HG03139 (cell line): Measurements from ENCODE around the gene EXOC4.

ENCODE experiments used
- ATAC-seq: cut with Tn5 transposase; IDR thresholded peaks from one replicate; pipeline ENCODE4 v1.9.1; 2021; ENCODE audit not compliant: unreplicated experiment

Gene EXOC4

GRCh38 chr7:133419041-133419440 lies 166.2 kb downstream of the EXOC4 start:
- no peak for ATAC-seq

- no peak for ATAC-seq
Measured at GRCh38 chr7:133423618-133424017, 170.7 kb downstream of the EXOC4 start.

- no peak for ATAC-seq
Measured at GRCh38 chr7:133428326-133428725, 175.4 kb downstream of the EXOC4 start.

- no peak for ATAC-seq
Measured at GRCh38 chr7:133428876-133429275, 176.0 kb downstream of the EXOC4 start.

GRCh38 chr7:133429371-133429770 lies 176.5 kb downstream of the EXOC4 start:
- no peak for ATAC-seq

GRCh38 chr7:133431134-133431724 lies 178.4 kb downstream of the EXOC4 start:
- no peak for ATAC-seq

GRCh38 chr7:133433165-133433812 lies 180.4 kb downstream of the EXOC4 start:
- no peak for ATAC-seq

- no peak for ATAC-seq
Measured at GRCh38 chr7:133434246-133434865, 181.5 kb downstream of the EXOC4 start.

- ATAC-seq: no peak
Measured at GRCh38 chr7:133436014-133436428, 183.1 kb downstream of the EXOC4 start.

GRCh38 chr7:133437544-133437943 lies 184.7 kb downstream of the EXOC4 start:
- no peak for ATAC-seq

- ATAC-seq: no peak
Measured at GRCh38 chr7:133442818-133443217, 189.9 kb downstream of the EXOC4 start.

- ATAC-seq: no peak
Measured at GRCh38 chr7:133445617-133446016, 192.7 kb downstream of the EXOC4 start.

GRCh38 chr7:133448012-133448411 lies 195.1 kb downstream of the EXOC4 start:
- ATAC-seq: no peak

- no peak for ATAC-seq
Measured at GRCh38 chr7:133452577-133452976, 199.7 kb downstream of the EXOC4 start.

- ATAC-seq: no peak
Measured at GRCh38 chr7:133458688-133459087, 205.8 kb downstream of the EXOC4 start.

GRCh38 chr7:133461421-133461820 lies 208.5 kb downstream of the EXOC4 start:
- ATAC-seq: no peak

GRCh38 chr7:133475655-133476054 lies 222.8 kb downstream of the EXOC4 start:
- ATAC-seq: no peak

- no peak for ATAC-seq
Measured at GRCh38 chr7:133477791-133478190, 224.9 kb downstream of the EXOC4 start.

GRCh38 chr7:133478591-133479135 lies 225.8 kb downstream of the EXOC4 start:
- ATAC-seq: no peak

GRCh38 chr7:133479456-133480065 lies 226.7 kb downstream of the EXOC4 start:
- no peak for ATAC-seq

- no peak for ATAC-seq
Measured at GRCh38 chr7:133480868-133481267, 228.0 kb downstream of the EXOC4 start.

- ATAC-seq: no peak
Measured at GRCh38 chr7:133481676-133482075, 228.8 kb downstream of the EXOC4 start.
